ENCODE results near the gene NOP10. TPM values are rescaled to one million over a fixed set of nuclear protein-coding genes. Genes with fewer than 3 reads are reported as not detected.
"Not testable (repeated sequence)": the region's sequence is repeated elsewhere in the genome, so short reads cannot be mapped to it uniquely, and the experiment has no call there.

Gene NOP10
- total RNA-seq, 3 donors from 2014 or later: 295 to 327 (median 327) TPM

- no peaks in the 10 kb centered on the region for H3K36me3 Mint-ChIP-seq (ENCODE audit: insufficient read depth)
- H3K9me3 Mint-ChIP-seq: no peaks in the 10 kb centered on the region
- H3K4me3 Mint-ChIP-seq: no peak overlapping the region
- no peaks in the 10 kb centered on the region for H3K27me3 Mint-ChIP-seq (ENCODE audit: low read depth)
- no peak for DNase-seq
- H3K4me1 Mint-ChIP-seq (ENCODE audit: low read depth): no peaks in the 10 kb centered on the region
- no peak for ATAC-seq
Observed at GRCh38 chr15:34347951-34348638, 5.2 kb upstream of the NOP10 start.

DNA sequence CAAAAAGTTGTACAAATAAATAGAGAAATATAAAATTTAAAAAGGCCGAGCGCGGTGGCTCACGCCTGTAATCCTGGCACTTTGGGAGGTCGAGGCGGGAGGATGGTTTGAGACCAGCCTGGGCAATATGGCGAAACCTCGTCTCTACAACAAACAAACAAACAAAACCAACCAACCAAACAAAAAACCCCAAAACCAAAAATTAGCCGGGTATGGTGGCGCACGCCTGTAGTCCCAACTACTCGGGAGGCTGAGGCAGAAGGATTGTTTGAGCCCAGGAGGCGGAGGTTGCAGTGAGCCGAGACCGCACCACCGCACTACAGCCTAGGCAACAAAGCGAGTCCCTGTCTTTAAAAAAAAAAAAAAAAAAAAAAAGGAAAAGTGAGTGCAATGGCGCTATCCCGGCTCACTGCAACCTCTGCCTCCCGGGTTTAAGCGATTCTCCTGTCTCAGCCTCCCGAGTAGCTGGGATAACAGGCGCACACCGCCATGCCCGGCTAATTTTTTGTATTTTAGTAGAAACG lies 661 bp downstream of the NOP10 start:
- not testable (repeated sequence) for ATAC-seq; DNase-seq; H3K27me3 Mint-ChIP-seq (ENCODE audit: low read depth); H3K9me3 Mint-ChIP-seq; H3K4me3 Mint-ChIP-seq
- Mint-ChIP-seq H3K4me1 (ENCODE audit: low read depth) (peaks cover 20% of the 10 kb centered on the region), H3K36me3 (ENCODE audit: insufficient read depth) (peaks cover 23% of the 10 kb centered on the region)

DNA sequence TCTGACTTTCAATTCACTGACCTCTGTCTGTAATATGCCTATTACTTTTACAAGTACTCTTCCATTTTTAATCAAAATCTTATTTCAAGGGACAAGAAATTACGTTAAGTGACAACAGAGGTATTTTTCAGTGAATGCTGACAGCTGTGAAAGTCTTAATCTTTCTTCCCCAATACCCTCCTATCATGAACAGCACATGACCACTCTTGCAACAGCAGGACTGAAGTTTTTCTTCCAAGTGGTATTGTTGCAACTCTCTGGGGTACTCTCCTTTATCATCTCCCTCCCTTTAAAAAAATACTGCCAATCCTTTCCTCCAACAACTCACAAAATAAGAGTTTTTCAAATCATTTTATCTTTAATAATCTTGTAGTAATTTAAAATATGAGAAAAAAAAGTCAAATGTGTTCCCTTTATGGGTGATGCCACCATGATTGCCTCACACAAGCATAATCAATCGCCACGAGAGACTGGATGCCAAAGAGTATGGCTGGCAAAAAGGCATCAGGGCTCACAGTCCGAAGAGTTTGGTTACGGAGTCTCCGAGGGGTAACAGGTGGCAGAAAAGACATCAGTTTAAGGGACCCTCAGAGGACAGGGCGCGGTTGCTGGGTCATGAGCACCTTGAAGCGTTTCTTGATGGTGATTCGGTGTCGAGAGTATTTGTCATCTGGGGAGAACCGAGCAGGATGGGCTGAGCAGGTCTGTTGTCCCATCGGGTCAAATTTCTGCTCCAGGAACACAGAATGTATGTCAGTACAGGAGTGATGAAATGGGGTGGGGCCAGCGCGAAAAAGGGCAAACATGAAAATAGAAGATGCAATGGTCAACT lies 1.3 kb downstream of the NOP10 start:
- DNase-seq: no peak
- no peak overlapping the region for H3K4me3 Mint-ChIP-seq
- no peak for ATAC-seq

GRCh38 chr15:34339946-34340345 lies 3.0 kb downstream of the NOP10 start:
- no peak overlapping the region for H3K4me3 Mint-ChIP-seq
- no peaks in the 10 kb centered on the region for H3K27me3 Mint-ChIP-seq (ENCODE audit: low read depth)
- DNase-seq (no peak), ATAC-seq (no peak)
- H3K36me3 Mint-ChIP-seq (ENCODE audit: insufficient read depth): peaks cover 23% of the 10 kb centered on the region
- H3K9me3 Mint-ChIP-seq: no peaks in the 10 kb centered on the region
- peaks cover 41% of the 10 kb centered on the region for H3K4me1 Mint-ChIP-seq (ENCODE audit: low read depth)

More for the DNA sequence above, 1.3 kb downstream of the NOP10 start:
- Mint-ChIP-seq H3K36me3 (ENCODE audit: insufficient read depth) (peaks cover 23% of the 10 kb centered on the region), H3K9me3 (no peaks in the 10 kb centered on the region), H3K27me3 (ENCODE audit: low read depth) (no peaks in the 10 kb centered on the region), H3K4me1 (ENCODE audit: low read depth) (peaks cover 26% of the 10 kb centered on the region)

DNA sequence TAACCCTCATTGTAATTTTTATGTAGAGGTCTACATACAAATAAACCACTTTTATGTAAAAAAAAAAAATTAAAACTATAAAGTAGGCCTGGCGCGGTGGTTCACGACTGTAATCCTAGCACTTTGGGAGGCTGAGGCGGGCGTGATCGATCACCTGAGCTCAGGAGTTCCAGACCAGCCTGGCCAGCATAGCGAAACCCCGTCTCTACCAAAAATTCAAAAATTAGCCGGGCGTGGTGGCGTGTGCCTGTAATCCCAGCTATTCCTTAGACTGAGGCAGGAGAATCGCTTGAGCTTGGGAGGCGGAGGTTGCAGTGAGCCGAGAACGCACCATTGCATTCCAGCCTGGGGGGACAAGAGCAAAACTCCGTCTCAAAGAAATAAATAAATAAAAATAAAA lies 4.6 kb downstream of the NOP10 start:
- DNase-seq (no peak), ATAC-seq (no peak)
- Mint-ChIP-seq H3K4me3 (peak overlapping the region; percentile 98), H3K9me3 (no peaks in the 10 kb centered on the region), H3K4me1 (ENCODE audit: low read depth) (peaks cover 54% of the 10 kb centered on the region), H3K27me3 (ENCODE audit: low read depth) (no peaks in the 10 kb centered on the region), H3K36me3 (ENCODE audit: insufficient read depth) (peaks cover 23% of the 10 kb centered on the region)

GRCh38 chr15:34337557-34338306 lies 5.2 kb downstream of the NOP10 start, which contains the start of gene SLC12A6:
Gene SLC12A6, minus strand, starts transcription at chr15:34337781. Its CDS starts 1,101 bp downstream, at chr15:34336680.
- Mint-ChIP-seq H3K36me3 (ENCODE audit: insufficient read depth) (peaks cover 23% of the 10 kb centered on the region), H3K9me3 (no peaks in the 10 kb centered on the region), H3K4me3 (peak within 1 kb of the TSS; percentile 98), H3K27me3 (ENCODE audit: low read depth) (no peaks in the 10 kb centered on the region), H3K4me1 (ENCODE audit: low read depth) (peaks cover 55% of the 10 kb centered on the region)
- peak; percentile 88 for DNase-seq
- ATAC-seq: peak; percentile 83 to 88

GRCh38 chr15:34336991-34337556 lies 5.9 kb downstream of the NOP10 start:
- H3K4me1 Mint-ChIP-seq (ENCODE audit: low read depth): peaks cover 61% of the 10 kb centered on the region
- DNase-seq (no peak), ATAC-seq (peak; percentile 1 to 3)
- peaks cover 23% of the 10 kb centered on the region for H3K36me3 Mint-ChIP-seq (ENCODE audit: insufficient read depth)
- peak overlapping the region; percentile 98 for H3K4me3 Mint-ChIP-seq
- H3K9me3 Mint-ChIP-seq: no peaks in the 10 kb centered on the region
- no peaks in the 10 kb centered on the region for H3K27me3 Mint-ChIP-seq (ENCODE audit: low read depth)

- peak overlapping the region; percentile 98 for H3K4me3 Mint-ChIP-seq
- no peaks in the 10 kb centered on the region for H3K9me3 Mint-ChIP-seq
- H3K36me3 Mint-ChIP-seq (ENCODE audit: insufficient read depth): peaks cover 22% of the 10 kb centered on the region
- DNase-seq: no peak
- H3K27me3 Mint-ChIP-seq (ENCODE audit: low read depth): no peaks in the 10 kb centered on the region
- ATAC-seq: no peak
- H3K4me1 Mint-ChIP-seq (ENCODE audit: low read depth): peaks cover 61% of the 10 kb centered on the region
Observed at GRCh38 chr15:34336231-34336990, 6.5 kb downstream of the NOP10 start.

GRCh38 chr15:34335176-34336032 lies 7.5 kb downstream of the NOP10 start:
- no peak for ATAC-seq
- H3K4me1 Mint-ChIP-seq (ENCODE audit: low read depth): peaks cover 63% of the 10 kb centered on the region

GRCh38 chr15:34334672-34335071 lies 8.3 kb downstream of the NOP10 start:
- H3K4me3 Mint-ChIP-seq: peak overlapping the region; percentile 98
- H3K4me1 Mint-ChIP-seq (ENCODE audit: low read depth): peaks cover 62% of the 10 kb centered on the region
- DNase-seq (no peak), ATAC-seq (no peak)
- no peaks in the 10 kb centered on the region for H3K9me3 Mint-ChIP-seq
- H3K36me3 Mint-ChIP-seq (ENCODE audit: insufficient read depth): peaks cover 11% of the 10 kb centered on the region
- no peaks in the 10 kb centered on the region for H3K27me3 Mint-ChIP-seq (ENCODE audit: low read depth)

More at GRCh38 chr15:34335176-34336032, 7.5 kb downstream of the NOP10 start:
- no peaks in the 10 kb centered on the region for H3K27me3 Mint-ChIP-seq (ENCODE audit: low read depth)
- no peaks in the 10 kb centered on the region for H3K9me3 Mint-ChIP-seq
- H3K36me3 Mint-ChIP-seq (ENCODE audit: insufficient read depth): peaks cover 16% of the 10 kb centered on the region
- H3K4me3 Mint-ChIP-seq: peak overlapping the region; percentile 98
- DNase-seq: no peak

- Mint-ChIP-seq H3K9me3 (no peaks in the 10 kb centered on the region), H3K4me3 (peak overlapping the region; percentile 57), H3K36me3 (ENCODE audit: insufficient read depth) (peaks cover 8% of the 10 kb centered on the region), H3K27me3 (ENCODE audit: low read depth) (no peaks in the 10 kb centered on the region), H3K4me1 (ENCODE audit: low read depth) (peaks cover 76% of the 10 kb centered on the region)
- ATAC-seq (no peak), DNase-seq (no peak)
Observed at GRCh38 chr15:34332553-34333120, 10.3 kb downstream of the NOP10 start.

GRCh38 chr15:34331809-34332208 lies 11.1 kb downstream of the NOP10 start:
- Mint-ChIP-seq H3K27me3 (ENCODE audit: low read depth) (no peaks in the 10 kb centered on the region), H3K9me3 (no peaks in the 10 kb centered on the region), H3K4me1 (ENCODE audit: low read depth) (peaks cover 80% of the 10 kb centered on the region), H3K36me3 (ENCODE audit: insufficient read depth) (peaks cover 8% of the 10 kb centered on the region), H3K4me3 (peak overlapping the region; percentile 57)
- peak; percentile 71 to 75 for ATAC-seq
- no peak for DNase-seq
